ENCODE results near the gene AHNAK. TPM values are rescaled to one million over a fixed set of nuclear protein-coding genes. Genes with fewer than 3 reads are reported as not detected.

Gene AHNAK
- total RNA-seq, 4 donors from 2014 or later: 1,345 to 1,611 (median 1,532) TPM

GRCh38 chr11:62493801-62494200 is 52.8 kb downstream of the AHNAK start:
- TF ChIP-seq CTCF (IDR thresholded peaks at IDR 0.05): no peak
- H3K4me3 ChIP-seq (ENCODE audit: low read depth, poor library complexity, severe bottlenecking): no peak overlapping the region
- no peak for DNase-seq (ENCODE audit: low spot score in 2 of 2)
- 67 to 85% methylated on average over 3 of the region's 3 CpGs for WGBS, 2 donors
- intact Hi-C loops (cut with DNase I; ENCODE audit: low total_unique reads): no loop called here

GRCh38 chr11:62492586-62492985 is 54.0 kb downstream of the AHNAK start:
- intact Hi-C loops (cut with DNase I; ENCODE audit: low total_unique reads): no loop called here

GRCh38 chr11:62491571-62492329 is 54.9 kb downstream of the AHNAK start:
- intact Hi-C loops (cut with DNase I; ENCODE audit: low total_unique reads): no loop called here
- no peak for DNase-seq (ENCODE audit: low spot score in 2 of 2)
- H3K4me3 ChIP-seq (ENCODE audit: low read depth, poor library complexity, severe bottlenecking): no peak overlapping the region
- WGBS, 2 donors: 93 to 94% methylated on average over 9 of the region's 9 CpGs
- no peak for TF ChIP-seq POLR2A (IDR thresholded peaks at IDR 0.05)
- no peak for TF ChIP-seq CTCF (IDR thresholded peaks at IDR 0.05)

More at GRCh38 chr11:62492586-62492985, 54.0 kb downstream of the AHNAK start:
- 94 to 97% methylated on average over 4 of the region's 4 CpGs for WGBS, 2 donors
- no peak for DNase-seq (ENCODE audit: low spot score in 2 of 2)
- TF ChIP-seq CTCF (IDR thresholded peaks at IDR 0.05): no peak
- no peak for TF ChIP-seq POLR2A (IDR thresholded peaks at IDR 0.05)
- no peak overlapping the region for H3K4me3 ChIP-seq (ENCODE audit: low read depth, poor library complexity, severe bottlenecking)

GRCh38 chr11:62489204-62489603 is 57.4 kb downstream of the AHNAK start:
- WGBS, 2 donors: 89 to 93% methylated on average over 4 of the region's 4 CpGs
- DNase-seq (ENCODE audit: low spot score in 2 of 2): no peak
- intact Hi-C loops (cut with DNase I; ENCODE audit: low total_unique reads): no loop called here
- TF ChIP-seq POLR2A (IDR thresholded peaks at IDR 0.05) (no peak), CTCF (IDR thresholded peaks at IDR 0.05) (no peak)
- no peak overlapping the region for H3K4me3 ChIP-seq (ENCODE audit: low read depth, poor library complexity, severe bottlenecking)

GRCh38 chr11:62487738-62488551 is 58.7 kb downstream of the AHNAK start:
- TF ChIP-seq CTCF (IDR thresholded peaks at IDR 0.05) (no peak), POLR2A (IDR thresholded peaks at IDR 0.05) (no peak)
- WGBS, 2 donors: 69 to 72% methylated on average over 19 of the region's 19 CpGs
- H3K4me3 ChIP-seq (ENCODE audit: low read depth, poor library complexity, severe bottlenecking): no peak overlapping the region
- intact Hi-C loops (cut with DNase I; ENCODE audit: low total_unique reads): no loop called here
- DNase-seq (ENCODE audit: low spot score in 2 of 2): no peak

Data from lower leg skin (tissue), 4 donors.